Lung (tissue), 12 donors: ENCODE measurements around the gene NDUFB10. TPM values are rescaled to one million over a fixed set of nuclear protein-coding genes. Genes with fewer than 3 reads are reported as not detected.

Source experiments
- ATAC-seq: fragments of 200-7000 bp; cut with Tn5 transposase; one replicate; pipeline ENCODE4 v1.9.1; 2020; ENCODE audit warnings: moderate number of reproducible peaks; ENCODE audit not compliant: insufficient read depth, low FRiP score
- DNase-seq, 3 donors: peaks; one replicate each; pipeline ENCODE4 v3.0.0-alpha.2; 2013 to 2017
- H3K27ac ChIP-seq, 2 donors: one replicate each; pipeline ENCODE4 v1.5.1; 2013; ENCODE audit warnings: mild to moderate bottlenecking in 2 of 2, moderate library complexity in 2 of 2, control low read depth in 1 of 2, inconsistent platforms in 1 of 2, low read depth in 1 of 2, low read length in 1 of 2
- H3K27me3 ChIP-seq, 3 donors: one replicate each; pipeline ENCODE4 v1.5.1; 2013; ENCODE audit warnings: low read length in 2 of 3; ENCODE audit not compliant: control insufficient read depth in 3 of 3, insufficient read depth in 3 of 3
- H3K36me3 ChIP-seq, 4 donors: one replicate each; pipeline ENCODE4 v1.5.1; 2013; ENCODE audit warnings: low read length in 4 of 4, mild to moderate bottlenecking in 1 of 4, moderate library complexity in 1 of 4; ENCODE audit not compliant: control insufficient read depth in 4 of 4, insufficient read depth in 4 of 4
- H3K4me1 ChIP-seq, 5 donors: one replicate each; pipeline ENCODE4 v1.5.1; 2013; ENCODE audit warnings: low read length in 5 of 5, mild to moderate bottlenecking in 2 of 5, moderate library complexity in 1 of 5; ENCODE audit not compliant: control insufficient read depth in 5 of 5, insufficient read depth in 5 of 5
- H3K4me3 ChIP-seq: one replicate; pipeline ENCODE4 v1.5.1; 2013; ENCODE audit warnings: mild to moderate bottlenecking, control low read depth, moderate library complexity
- H3K9ac ChIP-seq, 2 donors: one replicate each; pipeline ENCODE4 v1.5.1; 2013; ENCODE audit warnings: low read length in 2 of 2, control low read depth in 1 of 2; ENCODE audit not compliant: insufficient read depth in 1 of 2
- H3K9me3 ChIP-seq, 4 donors: one replicate each; pipeline ENCODE4 v1.5.1; 2013; ENCODE audit warnings: low read length in 3 of 4, mild to moderate bottlenecking in 1 of 4, moderate library complexity in 1 of 4; ENCODE audit not compliant: control insufficient read depth in 4 of 4, insufficient read depth in 3 of 4
- CTCF ChIP-seq: IDR thresholded peaks from 2 replicates; pipeline ENCODE4 v1.5.1; 2012; ENCODE audit warnings: mild to moderate bottlenecking; ENCODE audit errors: control extremely low read depth, extremely low read depth
- WGBS, 2 donors: extraction: QIAGEN DNeasy Blood & Tissue Kit; methylation state at CpG; one replicate each; pipeline ENCODE4 v1.1.7; 2013; 5-methylcytosine and 5-hydroxymethylcytosine counted together
- polyA plus RNA-seq, 2 donors: library from polyadenylated mRNA; stranded (reverse); fragments of 200-250 nt; gene quantifications; one replicate each; pipeline ENCODE4 v1.2.1, GENCODE V29; 2013
- total RNA-seq, 2 donors: library from RNA; depleted of rRNA in 1 of 2; stranded (reverse); fragments of >200 nt in 1 of 2; gene quantifications; one replicate each; pipeline ENCODE4 v1.2.1, GENCODE V29; 2014 to 2021
- donor health status: control.
- donor health status: control.
- donor health status: Bipolar disorder and iron deficiency.
- donor health status: healthy.
- donor health status: DM: yes; HTN: yes; CAD: no.

NDUFB10 gene
- total and polyA plus RNA-seq, 4 donors = 107 to 187 (median 131) TPM

GRCh38 chr16:1982013-1982433 is 22.7 kb downstream of the NDUFB10 start:
- Histone ChIP-seq H3K4me1 (peaks cover 0 to 17% (median 7%) of the 10 kb centered on the region in 5 donors), H3K9ac (no peak overlapping the region), H3K4me3 (no peak overlapping the region), H3K36me3 (peaks cover 0 to 29% (median 16%) of the 10 kb centered on the region in 4 donors), H3K27ac (no peak overlapping the region), H3K9me3 (peaks cover 0 to 11% (median 0%) of the 10 kb centered on the region in 4 donors), H3K27me3 (peaks cover 0 to 46% (median 33%) of the 10 kb centered on the region in 3 donors)
- TF ChIP-seq CTCF = no peak
- DNase-seq (no peak), ATAC-seq (no peak)
- WGBS, 2 donors = 48 to 69% methylated on average over 5 of the region's 5 CpGs

GRCh38 chr16:1982991-1983543 is 23.7 kb downstream of the NDUFB10 start:
- ATAC-seq (no peak), DNase-seq (no peak)
- Histone ChIP-seq H3K4me3 (no peak overlapping the region), H3K27ac (peak overlapping the region; percentile 65 to 94), H3K9ac (no peak overlapping the region), H3K4me1 (peaks cover 0 to 17% (median 7%) of the 10 kb centered on the region in 5 donors), H3K9me3 (peaks cover 0 to 5% (median 0%) of the 10 kb centered on the region in 4 donors), H3K36me3 (peaks cover 0 to 22% (median 13%) of the 10 kb centered on the region in 4 donors), H3K27me3 (peaks cover 0 to 46% (median 33%) of the 10 kb centered on the region in 3 donors)
- WGBS, 2 donors = 23 to 26% methylated on average over 19 of the region's 19 CpGs
- TF ChIP-seq CTCF = no peak

- Histone ChIP-seq H3K9ac (peak within 1 kb of the TSS in 1 of 2 donors; percentile 68), H3K4me1 (peaks cover 0 to 17% (median 7%) of the 10 kb centered on the region in 5 donors), H3K36me3 (peaks cover 0 to 15% (median 11%) of the 10 kb centered on the region in 4 donors), H3K9me3 (peaks cover 0 to 2% (median 0%) of the 10 kb centered on the region in 4 donors), H3K27ac (peak within 1 kb of the TSS; percentile 65 to 94), H3K27me3 (peaks cover 0 to 43% (median 37%) of the 10 kb centered on the region in 3 donors), H3K4me3 (peak within 1 kb of the TSS; percentile 73)
- TF ChIP-seq CTCF = peak; percentile 40
- DNase-seq (peak; percentile 93 to 96 (median 95)), ATAC-seq (peak; percentile 93)
- 0 to 1% methylated on average over 99 to 109 of the region's 109 CpGs for WGBS, 2 donors
These were observed 24.4 kb downstream of the NDUFB10 start, which contains the start of gene GFER for GRCh38 chr16:1983544-1984346. Gene GFER, plus strand, starts transcription at chr16:1984193. Its CDS starts 26 bp downstream, at chr16:1984219.
